HCT116 (cell line): ENCODE results near the gene NCKAP5L. TPM values are rescaled to one million over a fixed set of nuclear protein-coding genes. Genes with fewer than 3 reads are reported as not detected.

Source experiments
- ATAC-seq: fragments of 200-7000 bp; cut with Tn5 transposase; 2 replicates; pipeline ENCODE4 v1.9.1; 2020; ENCODE audit warnings: mild to moderate bottlenecking, moderate library complexity
- BruUV-seq: library from RNA; stranded (reverse); fragments of 400-500 nt; replicated peaks from 2 replicates; lab custom pipeline; 2021; lab: Mats Ljungman, UMichigan
- CTCF ChIA-PET: fragments of 300-600 bp; sonication (Branson Sonifier 250); formaldehyde crosslinking; loops from one replicate; lab custom pipeline; 2021; ENCODE audit warnings: antibody characterized with exemption; lab: Charles Lee
- POLR2A ChIA-PET: fragments of 300-600, 350-600 bp; sonication (Branson Sonifier 250); formaldehyde crosslinking; loops from one replicate; lab custom pipeline; 2021; ENCODE audit warnings: antibody characterized with exemption; lab: Charles Lee
- RAD21 ChIA-PET, 2 experiments: fragments of 300-600 bp; sonication (Branson Sonifier 250); formaldehyde crosslinking; loops; one replicate each; lab custom pipeline; 2023; ENCODE audit warnings: low total read pairs in 2 of 2; ENCODE audit not compliant: uncharacterized antibody in 2 of 2, unreplicated experiment in 2 of 2, low non-redundant PET in 1 of 2; lab: Charles Lee
- DNase-seq: peaks from one replicate; pipeline ENCODE4 v3.0.0-alpha.2; 2010; ENCODE audit warnings: low read depth, low spot score
- H2AFZ ChIP-seq: fragments of 200-600 bp; shearing (Covaris generic), sonication (generic); 2 replicates; pipeline ENCODE4 v1.6.1; 2017; ENCODE audit warnings: low read depth, mixed run types, mixed read lengths, antibody characterized with exemption, low read length; ENCODE audit not compliant: poor library complexity, severe bottlenecking
- H3K27ac ChIP-seq: 2 replicates; pipeline ENCODE4 v1.5.1; 2012; ENCODE audit warnings: low read depth, low read length
- H3K27me3 ChIP-seq: fragments of 200-600 bp; sonication (generic); 2 replicates; pipeline ENCODE4 v1.6.1; 2016; ENCODE audit warnings: mixed run types, low read length, mixed read lengths; ENCODE audit not compliant: insufficient read depth
- H3K36me3 ChIP-seq, 2 experiments: fragments of 200-500 bp in 1 of 2; fragments of 200-600 bp in 1 of 2; sonication (Bioruptor generic) in 1 of 2; sonication (generic) in 1 of 2; 2 replicates each; pipeline versions ENCODE4 v1.5.1 to v1.6.1; 2014 to 2016; ENCODE audit warnings: low read length in 2 of 2, inconsistent platforms in 1 of 2, mixed read lengths in 1 of 2, mixed run types in 1 of 2; ENCODE audit not compliant: insufficient read depth in 2 of 2, control insufficient read depth in 1 of 2
- H3K4me1 ChIP-seq, 2 experiments: fragments of 200-600 bp in 1 of 2; sonication (generic) in 1 of 2; 2 replicates each; pipeline versions ENCODE4 v1.5.1 to v1.6.1; 2012 to 2017; ENCODE audit warnings: low read length in 2 of 2, inconsistent platforms in 1 of 2, mild to moderate bottlenecking in 1 of 2, mixed read lengths in 1 of 2, mixed run types in 1 of 2, moderate library complexity in 1 of 2; ENCODE audit not compliant: insufficient read depth in 2 of 2, control insufficient read depth in 1 of 2
- H3K4me2 ChIP-seq: fragments of 200-600 bp; sonication (generic); 2 replicates; pipeline ENCODE4 v1.6.1; 2017; ENCODE audit warnings: mixed run types, low read length, mixed read lengths
- H3K4me3 ChIP-seq, 2 experiments: fragments of 200-600 bp in 1 of 2; sonication (generic) in 1 of 2; replicated peaks in 1 of 2; 2 replicates each; pipeline ENCODE4 v1.5.1; 2011 to 2016; ENCODE audit warnings: low read length in 2 of 2, control low read depth in 1 of 2, low read depth in 1 of 2, mild to moderate bottlenecking in 1 of 2, mixed read lengths in 1 of 2, mixed run types in 1 of 2
- H3K79me2 ChIP-seq: fragments of 200-600 bp; sonication (generic); 2 replicates; pipeline ENCODE4 v1.6.1; 2017; ENCODE audit warnings: mild to moderate bottlenecking, mixed run types, low read length, moderate library complexity, mixed read lengths; ENCODE audit not compliant: insufficient read depth
- H3K9ac ChIP-seq: fragments of 200-600 bp; sonication (generic); 2 replicates; pipeline ENCODE4 v1.6.1; 2016; ENCODE audit warnings: low read length, mixed read lengths
- H3K9me2 ChIP-seq: fragments of 200-600 bp; sonication (generic), shearing (Covaris generic); 2 replicates; pipeline ENCODE4 v1.6.1; 2017; ENCODE audit warnings: mixed run types, mild to moderate bottlenecking, moderate library complexity; ENCODE audit not compliant: insufficient read depth
- H3K9me3 ChIP-seq, 2 experiments: fragments of 200-500 bp in 1 of 2; fragments of 200-600 bp in 1 of 2; sonication (Bioruptor generic) in 1 of 2; sonication (generic) in 1 of 2; 2 replicates each; pipeline ENCODE4 v1.6.1; 2014 to 2017; ENCODE audit warnings: low read length in 2 of 2, mixed read lengths in 2 of 2, inconsistent platforms in 1 of 2, low read depth in 1 of 2, mild to moderate bottlenecking in 1 of 2, mixed run types in 1 of 2, moderate library complexity in 1 of 2; ENCODE audit not compliant: control insufficient read depth in 1 of 2, insufficient read depth in 1 of 2
- H4K20me1 ChIP-seq: fragments of 200-600 bp; sonication (generic), shearing (Covaris generic); 2 replicates; pipeline ENCODE4 v1.6.1; 2017; ENCODE audit warnings: mixed run types, mild to moderate bottlenecking, moderate library complexity; ENCODE audit not compliant: insufficient read depth
- CBX3 ChIP-seq: IDR thresholded peaks from 2 replicates; pipeline ENCODE4 v1.6.1; 2012; ENCODE audit warnings: low read depth
- CEBPB ChIP-seq: IDR thresholded peaks from 2 replicates; pipeline ENCODE4 v1.6.1; 2012; ENCODE audit warnings: low read depth
- CTCF ChIP-seq, 3 experiments: fragments of 200-600 bp in 1 of 3; sonication (generic) in 1 of 3; IDR thresholded peaks in 2 of 3; conservative IDR thresholded peaks in 1 of 3; 2 replicates each; pipeline ENCODE4 v1.5.1; 2012 to 2017; ENCODE audit warnings: low read depth in 2 of 3, low read length in 2 of 3, antibody characterized with exemption in 1 of 3, borderline replicate concordance in 1 of 3, control low read depth in 1 of 3, mild to moderate bottlenecking in 1 of 3, mixed read lengths in 1 of 3, mixed run types in 1 of 3, moderate library complexity in 1 of 3; ENCODE audit not compliant: insufficient read depth in 1 of 3
- EZH2 ChIP-seq: fragments of 200-600 bp; sonication (generic); IDR thresholded peaks from 2 replicates; pipeline ENCODE4 v1.6.1; 2017; ENCODE audit warnings: antibody characterized with exemption, mixed run types
- EZH2phosphoT487 ChIP-seq: fragments of 200-600 bp; IDR thresholded peaks from 2 replicates; pipeline ENCODE4 v1.6.1; 2018; ENCODE audit warnings: antibody characterized with exemption, borderline replicate concordance
- FOSL1 ChIP-seq: IDR thresholded peaks from 2 replicates; pipeline ENCODE4 v1.6.1; 2012; ENCODE audit warnings: low read depth
- JUND ChIP-seq: IDR thresholded peaks from 2 replicates; pipeline ENCODE4 v1.6.1; 2012
- POLR2A ChIP-seq: IDR thresholded peaks from 2 replicates; pipeline ENCODE4 v1.7.0; 2011; ENCODE audit warnings: borderline replicate concordance; ENCODE audit not compliant: insufficient read depth, insufficient read length; ENCODE audit errors: extremely low read depth
- POLR2AphosphoS5 ChIP-seq: IDR thresholded peaks from 2 replicates; pipeline ENCODE4 v1.6.1; 2011; ENCODE audit warnings: mild to moderate bottlenecking, low read depth, low read length, moderate library complexity
- RAD21 ChIP-seq: IDR thresholded peaks from 2 replicates; pipeline ENCODE4 v1.6.1; 2012; ENCODE audit warnings: low read depth, mild to moderate bottlenecking
- SIN3A ChIP-seq: IDR thresholded peaks from 2 replicates; pipeline ENCODE4 v1.6.1; 2012; ENCODE audit warnings: low read depth
- SP1 ChIP-seq: IDR thresholded peaks from 2 replicates; pipeline ENCODE4 v1.6.1; 2012; ENCODE audit warnings: low read depth
- SRF ChIP-seq: IDR thresholded peaks from 2 replicates; pipeline ENCODE4 v1.6.1; 2012; ENCODE audit warnings: low read depth
- TCF7L2 ChIP-seq: IDR thresholded peaks from 2 replicates; pipeline ENCODE4 v1.7.0; 2011; ENCODE audit warnings: borderline replicate concordance, inconsistent platforms; ENCODE audit not compliant: insufficient read depth, insufficient read length; ENCODE audit errors: extremely low read depth
- ZFX ChIP-seq: fragments of 450-650 bp; IDR thresholded peaks from 2 replicates; pipeline ENCODE4 v1.6.1; 2017
- ZNF274 ChIP-seq: fragments of 200-500 bp; sonication (Bioruptor generic); IDR thresholded peaks from 2 replicates; pipeline ENCODE4 v1.6.1; 2014; ENCODE audit warnings: mild to moderate bottlenecking, low read depth, low read length, inconsistent platforms
- intact Hi-C: fragments of 100-400 bp; cut with micrococcal nuclease; formaldehyde crosslinking; loops from 2 replicates; pipeline ENCODE4 v1.10.0; 2022
- total RNA-seq: library from RNA; stranded (reverse); gene quantifications from one replicate; pipeline ENCODE4 v1.2.1, GENCODE V29; 2021; ENCODE audit not compliant: unreplicated experiment
- TF ChIP-seq, protein P1 (sequence below): IDR thresholded peaks from 2 replicates; pipeline ENCODE4 v1.6.1; 2011; ENCODE audit warnings: mild to moderate bottlenecking, low read length, moderate library complexity; ENCODE audit not compliant: insufficient replicate concordance; ENCODE audit errors: extremely low read depth
- TF ChIP-seq, protein P2 (sequence below): IDR thresholded peaks from 2 replicates; pipeline ENCODE4 v1.6.1; 2012
- TF ChIP-seq, protein P3 (sequence below): IDR thresholded peaks from 2 replicates; pipeline ENCODE4 v1.6.1; 2012
- TF ChIP-seq, protein P4 (sequence below): IDR thresholded peaks from 2 replicates; pipeline ENCODE4 v1.6.1; 2012; ENCODE audit warnings: low read depth

The NCKAP5L gene
- total RNA-seq, 1 experiment from 2014 or later, result 12.1 TPM

DNA sequence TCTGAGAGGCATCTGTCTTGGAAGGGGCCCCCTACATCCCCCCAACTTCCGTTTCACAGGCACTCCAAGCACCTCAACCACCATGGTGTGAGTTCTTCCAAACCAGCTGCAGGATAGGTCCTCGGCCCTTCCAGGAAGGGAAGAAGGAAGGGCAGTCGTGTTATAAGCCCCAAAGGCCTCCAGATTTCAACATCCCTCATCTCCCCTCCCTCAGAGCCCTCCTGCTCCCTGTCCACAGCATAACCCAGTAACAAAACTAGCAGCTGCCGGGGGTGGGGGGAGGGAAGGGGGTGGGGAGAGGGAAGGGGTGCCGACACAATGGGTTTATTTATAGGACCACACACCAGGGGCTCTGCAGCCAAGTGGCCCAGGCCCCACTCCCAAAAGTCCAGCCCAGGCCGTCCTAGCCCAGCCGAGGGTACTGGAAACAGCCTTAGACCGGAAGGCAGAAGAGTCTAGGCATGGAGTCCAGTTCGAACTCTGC is 18.3 kb downstream of the NCKAP5L start:
- H3K4me2 ChIP-seq, result no peak overlapping the region
- H4K20me1 ChIP-seq, result no peaks in the 10 kb centered on the region
- no peaks in the 10 kb centered on the region for H3K79me2 ChIP-seq
- H3K36me3 ChIP-seq, result no peaks in the 10 kb centered on the region
- no peak overlapping the region for H3K4me3 ChIP-seq
- H3K9ac ChIP-seq, result no peak overlapping the region
- ChIA-PET POLR2A (no interaction called here), RAD21 (no interaction called here)
- H3K9me2 ChIP-seq, result no peaks in the 10 kb centered on the region
- no peaks in the 10 kb centered on the region for H3K27me3 ChIP-seq
- no TSS peak for BruUV-seq
- H3K4me1 ChIP-seq, result no peaks in the 10 kb centered on the region
- no peak for DNase-seq
- intact Hi-C loops, result no loop called here
- ATAC-seq, result no peak
- H3K27ac ChIP-seq, result no peak overlapping the region
- H3K9me3 ChIP-seq, result no peaks in the 10 kb centered on the region
- TF ChIP-seq ZNF274 (no peak), EZH2 (no peak), CTCF (IDR thresholded peaks at IDR 0.05 in 2 of 3, conservative IDR thresholded peaks at IDR 0.05 in 1 of 3; ENCODE audit: borderline replicate concordance in 1 of 3, insufficient read depth in 1 of 3, low read depth in 2 of 3, low read length in 2 of 3) (no peak), CBX3 (no peak), FOSL1 (no peak), SIN3A (no peak), ZFX (no peak), CEBPB (no peak), TCF7L2 (no peak), JUND (no peak), POLR2AphosphoS5 (no peak), SP1 (no peak), POLR2A (no peak), SRF (no peak), EZH2phosphoT487 (no peak), RAD21 (no peak)
- TF ChIP-seq, protein P1, sequence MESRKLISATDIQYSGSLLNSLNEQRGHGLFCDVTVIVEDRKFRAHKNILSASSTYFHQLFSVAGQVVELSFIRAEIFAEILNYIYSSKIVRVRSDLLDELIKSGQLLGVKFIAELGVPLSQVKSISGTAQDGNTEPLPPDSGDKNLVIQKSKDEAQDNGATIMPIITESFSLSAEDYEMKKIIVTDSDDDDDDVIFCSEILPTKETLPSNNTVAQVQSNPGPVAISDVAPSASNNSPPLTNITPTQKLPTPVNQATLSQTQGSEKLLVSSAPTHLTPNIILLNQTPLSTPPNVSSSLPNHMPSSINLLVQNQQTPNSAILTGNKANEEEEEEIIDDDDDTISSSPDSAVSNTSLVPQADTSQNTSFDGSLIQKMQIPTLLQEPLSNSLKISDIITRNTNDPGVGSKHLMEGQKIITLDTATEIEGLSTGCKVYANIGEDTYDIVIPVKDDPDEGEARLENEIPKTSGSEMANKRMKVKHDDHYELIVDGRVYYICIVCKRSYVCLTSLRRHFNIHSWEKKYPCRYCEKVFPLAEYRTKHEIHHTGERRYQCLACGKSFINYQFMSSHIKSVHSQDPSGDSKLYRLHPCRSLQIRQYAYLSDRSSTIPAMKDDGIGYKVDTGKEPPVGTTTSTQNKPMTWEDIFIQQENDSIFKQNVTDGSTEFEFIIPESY, result no peak
- TF ChIP-seq, protein P2, sequence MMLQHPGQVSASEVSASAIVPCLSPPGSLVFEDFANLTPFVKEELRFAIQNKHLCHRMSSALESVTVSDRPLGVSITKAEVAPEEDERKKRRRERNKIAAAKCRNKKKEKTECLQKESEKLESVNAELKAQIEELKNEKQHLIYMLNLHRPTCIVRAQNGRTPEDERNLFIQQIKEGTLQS, result no peak
- TF ChIP-seq, protein P3, sequence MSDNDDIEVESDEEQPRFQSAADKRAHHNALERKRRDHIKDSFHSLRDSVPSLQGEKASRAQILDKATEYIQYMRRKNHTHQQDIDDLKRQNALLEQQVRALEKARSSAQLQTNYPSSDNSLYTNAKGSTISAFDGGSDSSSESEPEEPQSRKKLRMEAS, result no peak
- TF ChIP-seq, protein P4, sequence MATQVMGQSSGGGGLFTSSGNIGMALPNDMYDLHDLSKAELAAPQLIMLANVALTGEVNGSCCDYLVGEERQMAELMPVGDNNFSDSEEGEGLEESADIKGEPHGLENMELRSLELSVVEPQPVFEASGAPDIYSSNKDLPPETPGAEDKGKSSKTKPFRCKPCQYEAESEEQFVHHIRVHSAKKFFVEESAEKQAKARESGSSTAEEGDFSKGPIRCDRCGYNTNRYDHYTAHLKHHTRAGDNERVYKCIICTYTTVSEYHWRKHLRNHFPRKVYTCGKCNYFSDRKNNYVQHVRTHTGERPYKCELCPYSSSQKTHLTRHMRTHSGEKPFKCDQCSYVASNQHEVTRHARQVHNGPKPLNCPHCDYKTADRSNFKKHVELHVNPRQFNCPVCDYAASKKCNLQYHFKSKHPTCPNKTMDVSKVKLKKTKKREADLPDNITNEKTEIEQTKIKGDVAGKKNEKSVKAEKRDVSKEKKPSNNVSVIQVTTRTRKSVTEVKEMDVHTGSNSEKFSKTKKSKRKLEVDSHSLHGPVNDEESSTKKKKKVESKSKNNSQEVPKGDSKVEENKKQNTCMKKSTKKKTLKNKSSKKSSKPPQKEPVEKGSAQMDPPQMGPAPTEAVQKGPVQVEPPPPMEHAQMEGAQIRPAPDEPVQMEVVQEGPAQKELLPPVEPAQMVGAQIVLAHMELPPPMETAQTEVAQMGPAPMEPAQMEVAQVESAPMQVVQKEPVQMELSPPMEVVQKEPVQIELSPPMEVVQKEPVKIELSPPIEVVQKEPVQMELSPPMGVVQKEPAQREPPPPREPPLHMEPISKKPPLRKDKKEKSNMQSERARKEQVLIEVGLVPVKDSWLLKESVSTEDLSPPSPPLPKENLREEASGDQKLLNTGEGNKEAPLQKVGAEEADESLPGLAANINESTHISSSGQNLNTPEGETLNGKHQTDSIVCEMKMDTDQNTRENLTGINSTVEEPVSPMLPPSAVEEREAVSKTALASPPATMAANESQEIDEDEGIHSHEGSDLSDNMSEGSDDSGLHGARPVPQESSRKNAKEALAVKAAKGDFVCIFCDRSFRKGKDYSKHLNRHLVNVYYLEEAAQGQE, result no peak
- TF ChIP-seq, all 23 proteins: peak for 0
- CTCF ChIA-PET, result no interaction called here
- no peak overlapping the region for H2AFZ ChIP-seq
